LNCaP clone FGC (cell line): ENCODE measurements around the gene MAML1.

ENCODE experiments used
- DNase-seq: peaks from one replicate; pipeline ENCODE4 v3.0.0-alpha.2; 2011; ENCODE audit warnings: low read depth
- H3K4me3 ChIP-seq: 2 replicates; pipeline ENCODE4 v1.5.1; 2011; ENCODE audit warnings: mild to moderate bottlenecking, low read depth, low read length, control low read depth
- CTCF ChIP-seq: IDR thresholded peaks from 2 replicates; pipeline ENCODE4 v1.5.1; 2012; ENCODE audit warnings: mild to moderate bottlenecking; ENCODE audit not compliant: control insufficient read depth, insufficient read depth; ENCODE audit errors: extremely low read depth

The MAML1 gene

GRCh38 chr5:179774442-179774841, 41.8 kb downstream of the MAML1 start:
- H3K4me3 ChIP-seq: no peak overlapping the region
- TF ChIP-seq CTCF: no peak
- no peak for DNase-seq

- TF ChIP-seq CTCF: no peak
- no peak overlapping the region for H3K4me3 ChIP-seq
- no peak for DNase-seq
Observed at GRCh38 chr5:179776411-179776938, 43.9 kb downstream of the MAML1 start.

GRCh38 chr5:179777456-179777855, 44.8 kb downstream of the MAML1 start:
- H3K4me3 ChIP-seq: no peak overlapping the region
- TF ChIP-seq CTCF: no peak
- no peak for DNase-seq

- TF ChIP-seq CTCF: peak; percentile 22; the same call in 1 of the 2 replicates
- H3K4me3 ChIP-seq: no peak overlapping the region
- peak; percentile 80 for DNase-seq
Observed at GRCh38 chr5:179777909-179778308, 45.3 kb downstream of the MAML1 start.

GRCh38 chr5:179778591-179778990, 46.0 kb downstream of the MAML1 start:
- H3K4me3 ChIP-seq: no peak overlapping the region
- no peak for DNase-seq
- no peak for TF ChIP-seq CTCF

GRCh38 chr5:179779826-179780225, 47.2 kb downstream of the MAML1 start:
- TF ChIP-seq CTCF: no peak
- DNase-seq: no peak

GRCh38 chr5:179780362-179780761, 47.7 kb downstream of the MAML1 start:
- no peak for DNase-seq
- no peak overlapping the region for H3K4me3 ChIP-seq
- TF ChIP-seq CTCF: no peak

More at GRCh38 chr5:179779826-179780225, 47.2 kb downstream of the MAML1 start:
- H3K4me3 ChIP-seq: no peak overlapping the region
